MM.1S (cell line): Measurements from ENCODE around the gene ITGA11.

Experiments used
- CTCF ChIP-seq: fragments of 300-600 bp; sonication (generic); IDR thresholded peaks from 2 replicates; pipeline ENCODE4 v1.5.1; 2016; ENCODE audit warnings: antibody characterized with exemption, low read length, mixed read lengths
- EZH2 ChIP-seq: fragments of 300-600 bp; sonication (generic); optimal IDR thresholded peaks from 2 replicates; pipeline ENCODE3; 2017; ENCODE audit warnings: low read depth, mild to moderate bottlenecking, antibody characterized with exemption, low read length, mixed read lengths

- TF ChIP-seq CTCF (no peak), EZH2 (no peak)
These were observed 47.9 kb upstream of the ITGA11 start for GRCh38 chr15:68479870-68480269.
